AG09319 (cell line): Measurements from ENCODE around the gene TCEAL5.
"Not testable (repeated sequence)": the region's sequence is repeated elsewhere in the genome, so short reads cannot be mapped to it uniquely, and the experiment has no call there.

ENCODE experiments used
- DNase-seq: peaks from one replicate; pipeline ENCODE4 v3.0.0-alpha.2; 2010; ENCODE audit warnings: low read depth; ENCODE audit errors: extremely low read depth
- TF ChIP-seq, protein P1 (sequence below): IDR thresholded peaks from 2 replicates; pipeline ENCODE4 v1.5.1; 2011; ENCODE audit warnings: low read depth, mild to moderate bottlenecking, inconsistent platforms, low read length, moderate library complexity

TCEAL5 gene

DNA sequence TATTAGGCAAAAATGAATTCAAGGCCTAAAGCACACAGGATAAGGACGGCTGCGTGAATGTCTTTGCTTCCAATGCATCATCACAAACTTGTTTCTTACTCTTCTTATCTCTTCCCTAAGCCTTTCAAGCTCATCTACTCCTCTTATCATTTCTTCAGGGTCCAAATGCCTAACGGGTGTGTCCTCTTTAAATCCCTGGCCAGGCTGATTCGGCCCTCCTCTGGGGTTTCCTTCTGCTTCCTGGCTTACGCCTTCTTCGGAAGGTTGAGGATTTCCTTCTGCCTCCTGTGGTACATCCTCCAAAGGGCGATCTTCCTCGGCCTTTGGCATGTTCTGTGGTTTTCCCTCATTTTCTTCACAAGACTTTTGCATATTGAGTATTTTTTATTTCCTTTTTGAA is 22.9 kb downstream of the TCEAL5 start:
- TF ChIP-seq, protein P1, sequence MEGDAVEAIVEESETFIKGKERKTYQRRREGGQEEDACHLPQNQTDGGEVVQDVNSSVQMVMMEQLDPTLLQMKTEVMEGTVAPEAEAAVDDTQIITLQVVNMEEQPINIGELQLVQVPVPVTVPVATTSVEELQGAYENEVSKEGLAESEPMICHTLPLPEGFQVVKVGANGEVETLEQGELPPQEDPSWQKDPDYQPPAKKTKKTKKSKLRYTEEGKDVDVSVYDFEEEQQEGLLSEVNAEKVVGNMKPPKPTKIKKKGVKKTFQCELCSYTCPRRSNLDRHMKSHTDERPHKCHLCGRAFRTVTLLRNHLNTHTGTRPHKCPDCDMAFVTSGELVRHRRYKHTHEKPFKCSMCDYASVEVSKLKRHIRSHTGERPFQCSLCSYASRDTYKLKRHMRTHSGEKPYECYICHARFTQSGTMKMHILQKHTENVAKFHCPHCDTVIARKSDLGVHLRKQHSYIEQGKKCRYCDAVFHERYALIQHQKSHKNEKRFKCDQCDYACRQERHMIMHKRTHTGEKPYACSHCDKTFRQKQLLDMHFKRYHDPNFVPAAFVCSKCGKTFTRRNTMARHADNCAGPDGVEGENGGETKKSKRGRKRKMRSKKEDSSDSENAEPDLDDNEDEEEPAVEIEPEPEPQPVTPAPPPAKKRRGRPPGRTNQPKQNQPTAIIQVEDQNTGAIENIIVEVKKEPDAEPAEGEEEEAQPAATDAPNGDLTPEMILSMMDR = no peak
- DNase-seq = no peak

- TF ChIP-seq, protein P1 = no peak
- no peak for DNase-seq
Observed at GRCh38 chrX:103250977-103251376, 25.6 kb downstream of the TCEAL5 start.

DNA sequence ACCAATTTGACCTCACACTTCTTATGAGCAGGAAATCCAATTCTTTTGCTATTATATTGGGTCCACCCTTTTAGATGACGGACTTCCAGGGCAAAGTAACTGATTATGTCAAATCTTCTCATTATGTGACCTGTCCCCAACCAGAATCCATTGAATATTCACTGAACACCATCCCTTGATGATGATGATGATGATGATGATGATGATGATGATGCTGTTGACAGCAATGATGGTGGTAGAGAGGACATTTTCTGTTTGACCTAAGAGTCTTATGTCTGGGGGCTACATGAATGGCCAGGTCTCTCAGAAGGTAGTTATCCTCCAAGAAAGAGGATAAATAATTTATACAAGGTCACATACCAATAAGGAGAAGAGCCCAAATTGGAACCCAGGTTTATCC is 26.7 kb downstream of the TCEAL5 start:
- DNase-seq = no peak
- TF ChIP-seq, protein P1 = no peak

DNA sequence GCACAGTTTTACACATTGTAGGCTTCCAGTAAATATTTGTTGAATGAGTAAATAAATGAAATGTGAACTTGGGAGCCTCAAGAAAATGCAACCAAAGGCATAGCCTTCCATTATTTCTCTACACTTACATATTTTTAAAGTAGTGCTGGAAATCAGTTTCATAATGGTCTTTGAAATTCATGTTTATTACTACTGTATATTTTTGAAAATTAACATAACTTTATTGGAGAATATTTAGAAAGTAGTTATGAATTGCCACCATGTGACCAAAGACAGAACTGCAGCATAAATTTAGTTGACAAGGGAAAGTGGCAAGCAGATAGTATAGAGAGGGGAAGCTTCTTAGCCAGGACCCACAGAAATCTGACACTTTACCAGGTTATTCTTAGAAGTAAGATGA is 28.0 kb downstream of the TCEAL5 start:
- TF ChIP-seq, protein P1 = peak; percentile 38
- no peak for DNase-seq

DNA sequence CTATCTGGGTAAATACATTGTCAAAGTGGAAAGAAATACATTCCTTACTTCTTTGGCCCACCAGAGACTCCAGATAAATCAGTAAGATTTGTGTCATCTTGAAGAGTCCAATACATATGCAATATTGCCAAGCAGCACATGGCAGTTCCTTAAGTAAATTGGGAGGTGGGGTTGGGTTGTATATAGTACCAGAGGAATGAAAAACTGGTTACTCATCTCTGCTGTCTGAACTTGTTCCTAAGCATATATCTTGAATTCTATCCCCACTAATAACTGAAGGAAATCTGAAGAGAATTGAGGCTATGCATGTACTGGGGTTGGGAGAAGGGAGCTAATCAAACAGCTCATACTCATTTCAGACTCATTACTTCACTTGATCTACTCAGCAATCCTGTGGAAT is 36.4 kb downstream of the TCEAL5 start:
- TF ChIP-seq, protein P1 = no peak
- no peak for DNase-seq

DNA sequence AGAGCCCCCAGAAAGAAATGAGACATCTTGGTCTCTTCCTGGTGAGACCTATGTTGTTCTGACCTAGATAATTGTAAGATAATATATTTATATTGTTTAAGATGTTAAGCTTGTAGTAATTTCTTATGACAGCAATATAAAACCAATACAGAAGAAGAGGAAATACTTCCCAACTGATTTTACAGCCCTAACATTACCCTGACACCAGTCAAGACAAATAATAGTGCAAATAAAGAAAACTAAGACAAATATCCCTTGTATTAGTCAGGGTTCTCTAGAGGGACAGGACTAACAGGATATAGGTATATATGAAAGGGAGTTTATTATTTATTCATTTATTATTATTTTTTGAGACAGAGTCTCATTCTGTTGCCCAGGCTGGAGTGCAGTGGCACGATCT is 40.3 kb downstream of the TCEAL5 start:
- TF ChIP-seq, protein P1 = no peak
- no peak for DNase-seq

DNA sequence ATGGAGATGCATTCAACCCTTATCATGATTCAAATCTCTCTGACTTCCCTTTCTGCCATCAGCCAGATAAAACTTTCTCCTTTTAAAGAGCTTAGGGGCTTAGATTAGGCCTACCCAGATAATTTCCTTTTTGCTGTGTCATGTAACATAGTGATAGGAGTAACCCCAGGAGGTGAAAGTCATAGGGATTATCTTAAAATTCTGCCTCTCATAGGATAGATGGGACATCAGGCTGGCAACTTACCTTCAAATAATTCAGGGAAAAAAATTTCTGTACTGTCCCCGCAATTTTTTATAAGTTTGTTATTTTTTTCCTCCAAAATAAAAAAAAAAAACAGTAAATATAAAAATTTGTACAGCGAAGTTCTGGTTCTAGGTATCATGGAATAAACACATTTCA is 40.9 kb downstream of the TCEAL5 start:
- DNase-seq = not testable (repeated sequence)

DNA sequence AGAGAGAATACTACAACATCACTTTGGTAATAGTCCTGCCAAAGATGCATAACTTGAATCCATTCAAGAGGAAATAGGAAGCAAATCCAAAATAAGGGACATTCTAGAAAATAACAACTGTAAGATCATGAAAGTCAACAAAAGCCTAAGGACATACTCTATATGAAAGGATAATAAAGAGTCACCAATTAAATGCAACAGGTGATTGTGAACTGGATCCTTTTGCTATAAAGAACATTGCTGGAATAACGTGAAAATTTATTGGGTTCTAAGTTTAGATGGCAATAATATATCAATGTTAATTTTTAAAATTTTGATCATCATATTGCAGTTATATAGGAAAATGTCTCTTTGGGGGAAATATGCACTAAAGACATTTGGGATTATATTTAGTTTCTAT is 41.7 kb downstream of the TCEAL5 start:
- DNase-seq = no peak
- TF ChIP-seq, protein P1 = no peak
